HG03103 (cell line): ENCODE measurements around the gene UBL4B.
"Not testable (repeated sequence)": the region's sequence is repeated elsewhere in the genome, so short reads cannot be mapped to it uniquely, and the experiment has no call there.

Experiments
- ATAC-seq: cut with Tn5 transposase; IDR thresholded peaks from one replicate; pipeline ENCODE4 v1.9.1; 2021; ENCODE audit warnings: low read depth; ENCODE audit not compliant: unreplicated experiment

Gene UBL4B, protein sequence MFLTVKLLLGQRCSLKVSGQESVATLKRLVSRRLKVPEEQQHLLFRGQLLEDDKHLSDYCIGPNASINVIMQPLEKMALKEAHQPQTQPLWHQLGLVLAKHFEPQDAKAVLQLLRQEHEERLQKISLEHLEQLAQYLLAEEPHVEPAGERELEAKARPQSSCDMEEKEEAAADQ

DNA sequence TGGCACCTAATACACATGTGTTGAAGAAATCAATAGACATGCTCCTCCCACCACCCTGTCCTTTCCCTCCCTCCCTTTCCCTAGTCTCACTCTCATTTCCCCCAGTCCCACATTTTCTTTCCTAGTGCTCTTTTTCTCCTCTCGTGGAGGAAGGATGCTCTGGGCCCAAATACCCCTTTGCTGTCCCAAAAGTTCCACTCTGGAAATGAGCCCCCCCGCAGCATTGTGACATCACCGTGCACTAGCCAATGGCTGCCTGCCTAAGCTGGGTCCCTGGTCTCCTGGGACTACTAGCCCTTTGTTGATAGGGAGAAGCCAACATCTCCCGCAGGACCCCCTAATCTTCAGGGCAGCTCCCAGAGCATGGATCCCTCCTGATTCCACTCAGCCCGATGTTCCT is at the start of gene UBL4B:
UBL4B (plus strand) TSS at position 301 of the 400 bp plus-strand sequence; CDS start at position 393, 92 bp downstream.
- no peak for ATAC-seq

DNA sequence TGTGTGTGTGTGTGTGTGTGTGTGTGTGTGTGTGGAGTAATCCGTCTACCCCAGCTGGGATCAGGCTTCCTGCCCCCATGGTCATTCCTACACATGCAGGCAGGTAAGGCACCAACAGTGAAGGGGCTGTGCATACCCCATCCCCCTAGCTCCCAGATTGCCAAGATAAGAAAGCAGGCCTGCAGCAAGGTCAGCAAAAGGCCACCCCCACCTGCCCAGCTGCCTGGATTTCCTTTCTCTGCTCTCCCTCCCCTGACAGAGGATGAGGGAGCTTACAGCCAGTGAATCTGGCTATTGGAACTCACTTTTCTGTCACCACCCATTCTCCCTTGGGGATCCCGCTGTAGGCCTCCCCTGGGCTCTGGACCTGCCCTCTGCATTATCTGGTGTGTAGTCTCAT is 49.6 kb upstream of the UBL4B start:
- ATAC-seq, result no peak

DNA sequence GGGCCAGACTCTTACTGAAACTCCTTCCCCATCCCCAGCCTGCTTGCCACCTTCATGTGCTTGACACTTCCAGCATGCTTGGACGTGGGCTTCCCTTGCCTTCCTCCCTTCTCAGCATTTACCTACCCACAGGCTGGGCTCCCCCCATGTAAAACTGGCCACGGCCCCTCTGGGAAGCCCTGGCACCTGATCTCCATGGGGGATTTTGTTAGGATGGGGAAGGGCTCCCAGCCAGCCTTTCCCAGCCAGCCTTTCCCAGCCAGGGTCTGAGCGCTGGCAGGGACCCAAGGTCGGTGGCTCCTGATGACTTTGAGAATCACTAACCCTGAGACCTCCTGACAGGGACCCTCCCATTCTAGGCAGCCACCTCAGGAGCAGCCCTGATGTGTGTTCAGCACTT is 48.5 kb upstream of the UBL4B start:
- ATAC-seq, result no peak

DNA sequence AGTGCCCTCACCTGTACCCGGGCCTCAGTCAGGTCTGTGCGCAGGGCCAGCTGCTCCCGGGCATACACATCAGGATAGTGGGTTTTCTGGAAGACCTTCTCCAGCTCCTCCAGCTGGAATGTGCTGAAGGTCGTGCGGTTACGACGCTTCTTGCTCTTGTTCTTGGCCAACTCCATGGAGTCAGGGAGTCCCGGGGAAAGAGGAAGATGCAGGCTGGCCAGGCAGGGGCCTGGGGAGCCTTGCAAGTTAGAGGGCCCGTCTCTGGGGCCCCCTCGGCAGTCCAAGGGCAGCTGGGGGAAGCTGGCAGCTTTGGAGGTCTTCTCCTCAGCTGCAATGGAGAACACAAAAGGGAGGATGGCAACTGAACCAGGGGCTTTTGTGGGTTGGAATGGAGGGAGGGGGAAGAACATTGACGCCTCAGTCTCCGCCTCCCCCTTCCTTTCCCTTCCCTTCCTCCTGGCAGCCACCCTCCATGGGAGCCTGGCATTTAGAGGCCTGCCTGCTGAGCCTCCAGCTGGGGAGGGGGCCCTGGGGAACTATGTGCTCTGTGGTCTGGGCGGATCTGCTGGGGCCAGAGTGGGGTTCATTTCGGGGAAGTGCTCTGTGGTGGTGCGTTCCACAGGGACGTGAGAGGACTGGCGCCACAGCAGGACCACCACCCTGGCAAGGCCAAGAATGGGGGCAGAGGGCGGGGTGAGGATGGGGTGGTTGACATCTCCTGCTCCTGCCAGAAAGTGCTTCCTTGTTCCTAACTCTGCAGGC is 47.5 kb upstream of the UBL4B start:
- no peak for ATAC-seq

DNA sequence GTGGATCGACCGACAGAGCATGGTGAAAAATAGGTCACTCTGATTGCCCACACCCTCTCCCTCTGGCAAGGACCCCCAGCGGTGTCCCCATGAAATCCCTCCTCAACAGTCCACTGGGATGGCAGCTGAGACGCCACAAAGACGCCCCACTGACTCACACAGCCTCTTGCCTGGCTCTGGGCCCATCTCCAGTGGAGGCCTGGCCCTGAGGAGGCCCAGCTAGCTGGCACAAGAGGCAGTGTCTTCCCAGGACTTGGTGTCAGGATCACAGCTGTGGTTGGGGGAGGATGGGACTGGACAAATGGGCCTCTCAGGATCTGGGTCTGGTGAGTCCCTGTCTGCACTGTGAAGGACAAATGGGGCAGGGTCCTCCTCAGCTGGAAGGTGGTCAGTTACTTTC is 46.4 kb upstream of the UBL4B start:
- no peak for ATAC-seq

DNA sequence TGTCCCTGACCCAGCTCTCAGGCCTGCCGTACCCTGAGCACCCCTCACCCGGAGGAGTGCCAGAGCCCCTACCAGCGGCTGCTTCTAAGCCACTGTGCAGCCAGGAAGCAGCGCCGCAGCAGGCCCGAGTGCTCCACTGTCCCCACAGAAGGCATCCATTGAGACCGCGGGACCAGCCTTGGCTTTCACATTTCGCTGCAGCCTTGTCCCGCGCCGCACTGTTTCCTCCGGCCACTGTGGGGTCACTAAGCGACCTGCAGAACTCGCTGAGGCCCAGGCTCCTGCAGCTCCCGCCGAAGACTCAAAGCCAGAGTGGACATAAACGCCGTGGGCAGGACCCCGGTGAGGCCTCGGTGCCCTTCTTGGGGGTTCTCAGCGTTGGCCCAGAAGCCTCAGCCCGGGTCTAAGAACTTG is 44.8 kb upstream of the UBL4B start:
- no peak for ATAC-seq

DNA sequence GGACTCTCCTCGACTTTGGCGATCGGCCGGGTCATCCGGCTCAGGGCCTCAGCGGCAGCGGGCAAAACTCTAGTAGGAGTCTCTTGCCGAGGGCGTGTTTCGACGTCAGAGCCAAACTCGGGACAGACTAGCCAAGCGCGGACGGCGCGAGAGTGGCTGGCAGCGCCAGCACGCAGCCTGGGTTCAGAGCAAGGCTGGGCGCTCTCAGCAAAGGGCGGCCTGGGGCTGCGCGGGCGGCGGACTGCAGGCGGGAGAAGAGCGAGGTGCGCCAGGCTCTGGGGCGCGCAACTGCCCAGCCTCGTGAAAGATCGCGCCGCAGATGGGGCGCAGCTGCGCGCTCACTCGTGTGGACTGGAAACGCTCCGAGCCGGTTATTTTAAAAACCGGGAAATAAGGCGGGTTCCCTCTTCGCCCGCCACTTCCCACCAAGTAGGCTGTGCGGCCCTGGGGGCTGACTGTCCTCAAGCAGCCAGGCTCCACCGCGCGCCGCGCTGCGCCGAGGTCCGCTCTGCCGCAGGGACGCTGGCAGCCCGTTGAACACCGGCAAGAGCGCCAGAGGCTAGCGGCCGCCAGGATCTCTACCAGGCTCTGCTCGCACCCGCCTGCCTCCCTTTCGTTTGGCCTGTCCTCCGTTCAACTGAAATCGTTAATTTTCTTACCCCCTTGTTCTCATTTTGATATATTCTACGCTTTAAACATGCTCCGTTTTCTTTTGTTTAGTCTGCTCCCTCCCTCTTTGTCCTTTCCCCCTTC is 44.2 kb upstream of the UBL4B start:
- ATAC-seq, result no peak

DNA sequence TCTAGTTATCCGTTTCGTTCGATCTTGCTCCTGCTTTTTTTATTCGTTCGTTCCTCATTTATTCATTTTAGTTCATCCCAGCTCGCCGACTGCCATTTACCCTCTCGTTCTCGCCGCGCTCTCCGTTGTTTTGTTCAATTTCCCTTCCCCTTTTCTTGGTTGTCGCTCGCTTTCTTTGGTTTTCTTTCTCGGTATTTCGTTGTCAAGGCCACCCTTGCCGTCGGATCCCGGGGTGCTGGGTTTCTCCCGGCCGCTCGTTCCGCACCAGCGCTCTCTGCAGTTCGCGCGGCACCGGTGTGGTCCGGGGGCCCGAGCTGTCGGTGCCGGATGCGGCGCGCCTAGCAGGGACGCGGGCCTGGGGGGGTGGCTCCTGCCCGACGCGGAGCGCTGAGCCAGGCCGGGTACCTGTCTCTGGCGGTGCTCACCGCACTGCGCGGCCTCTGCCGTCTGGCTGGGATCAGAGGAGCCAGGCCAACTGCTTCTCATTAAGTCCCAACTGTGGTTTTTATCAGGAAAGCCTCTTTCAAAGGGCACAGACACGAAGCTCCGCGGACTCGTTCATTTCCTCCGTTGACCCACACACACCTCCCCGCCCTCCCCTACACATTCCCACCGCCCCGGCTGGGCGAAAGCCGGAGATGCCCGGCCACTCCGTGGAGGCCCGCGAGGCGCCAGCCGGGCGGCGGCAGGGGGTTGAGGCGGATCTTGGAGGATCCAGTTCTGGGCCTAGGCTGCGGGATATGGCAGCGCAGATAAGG is 43.4 kb upstream of the UBL4B start:
- ATAC-seq, result no peak

DNA sequence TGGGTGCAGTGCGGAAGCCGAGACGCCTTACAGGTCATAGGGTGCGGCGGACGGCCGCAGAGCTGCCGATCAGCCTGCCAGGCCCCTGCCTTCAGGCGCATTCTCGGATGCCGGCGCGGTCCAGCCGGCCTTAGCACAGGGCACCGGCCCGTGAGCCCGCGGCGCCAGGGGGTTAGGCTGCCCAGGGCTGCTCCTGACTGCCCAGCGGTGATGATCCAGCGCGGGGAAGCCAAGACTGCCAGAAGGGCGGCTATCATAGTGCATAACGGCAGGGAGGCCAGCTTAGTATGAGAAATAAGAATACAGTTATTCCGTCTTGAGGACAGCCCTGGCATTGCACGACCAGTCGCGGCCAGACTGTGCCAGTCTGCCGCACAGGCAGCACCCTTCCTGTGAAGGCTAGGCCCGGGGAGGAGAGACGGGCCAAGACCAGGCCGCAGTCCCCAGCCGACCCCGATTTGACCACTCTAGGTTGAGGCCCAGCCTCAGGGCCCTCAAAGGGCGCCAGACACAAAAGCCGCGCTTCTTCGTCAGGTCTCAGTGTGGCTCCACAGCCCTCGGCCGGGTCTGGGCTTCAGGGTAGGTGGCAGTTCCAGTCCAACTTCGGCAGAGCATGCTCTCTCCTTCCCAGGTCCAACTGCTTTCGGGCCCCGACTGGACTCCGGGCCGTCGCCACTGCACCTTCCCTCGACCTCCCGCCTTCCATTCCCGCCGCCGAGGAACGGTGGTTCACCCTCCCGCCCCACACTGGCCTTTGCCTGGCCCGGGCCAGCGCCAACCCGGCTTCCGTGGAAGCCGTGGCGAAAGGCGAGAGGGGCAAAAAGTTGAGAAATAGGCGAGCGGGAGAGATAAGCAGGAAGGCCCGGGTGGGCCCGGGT is 42.6 kb upstream of the UBL4B start:
- no peak for ATAC-seq

DNA sequence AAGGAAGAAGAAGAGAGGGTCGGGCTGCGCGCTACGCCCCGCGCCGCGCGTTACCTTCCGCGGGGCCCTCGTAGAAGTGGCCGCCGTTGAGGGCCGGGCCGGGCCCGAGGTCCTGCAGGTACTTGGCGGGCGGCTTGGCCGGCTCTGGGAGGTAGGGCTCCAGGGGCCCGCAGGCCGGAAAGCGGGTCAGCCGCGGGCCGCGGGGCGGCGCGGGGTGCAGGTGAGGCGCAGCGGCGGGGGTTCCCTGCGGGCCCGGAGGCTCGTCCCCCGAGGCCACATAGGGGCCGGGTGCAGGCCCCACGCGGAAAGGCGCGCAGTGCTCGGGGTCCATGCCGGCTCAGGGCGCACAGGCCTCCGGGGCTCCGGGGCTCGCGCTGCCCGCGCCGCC is 42.0 kb upstream of the UBL4B start:
- ATAC-seq, result no peak

DNA sequence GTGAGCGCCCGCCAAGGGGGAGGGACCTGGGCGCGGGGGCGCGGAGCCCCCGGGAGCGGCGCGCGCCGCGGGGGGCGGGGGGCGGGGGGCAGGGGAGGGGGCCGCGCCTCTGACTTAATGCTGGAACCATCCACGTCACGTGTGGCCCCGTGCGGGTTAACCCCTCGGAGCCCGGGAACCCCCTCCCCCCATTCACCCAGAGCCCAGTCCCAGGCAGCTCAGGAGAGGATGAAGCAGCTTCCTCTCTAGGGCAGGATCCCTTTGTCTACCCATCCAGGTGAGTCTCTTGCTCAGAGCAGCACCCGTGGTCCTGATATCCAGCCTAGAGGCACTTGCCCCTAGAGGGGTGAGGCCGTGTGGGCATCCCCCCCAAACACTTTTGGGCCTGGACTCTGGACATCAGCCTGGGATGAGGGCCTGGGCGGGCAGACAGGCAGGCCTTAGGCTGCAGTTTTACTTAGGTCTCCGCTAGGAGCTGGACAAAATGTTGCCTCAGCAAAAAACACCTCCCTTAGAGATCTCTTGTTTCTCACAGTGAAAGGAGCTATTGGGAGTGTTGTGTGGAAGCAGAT is 41.5 kb upstream of the UBL4B start, which contains the start of gene ALX3:
ALX3 (minus strand) TSS at position 2 of the 572 bp plus-strand sequence. CDS start 60 bp downstream, outside the sequence.
- no peak for ATAC-seq

DNA sequence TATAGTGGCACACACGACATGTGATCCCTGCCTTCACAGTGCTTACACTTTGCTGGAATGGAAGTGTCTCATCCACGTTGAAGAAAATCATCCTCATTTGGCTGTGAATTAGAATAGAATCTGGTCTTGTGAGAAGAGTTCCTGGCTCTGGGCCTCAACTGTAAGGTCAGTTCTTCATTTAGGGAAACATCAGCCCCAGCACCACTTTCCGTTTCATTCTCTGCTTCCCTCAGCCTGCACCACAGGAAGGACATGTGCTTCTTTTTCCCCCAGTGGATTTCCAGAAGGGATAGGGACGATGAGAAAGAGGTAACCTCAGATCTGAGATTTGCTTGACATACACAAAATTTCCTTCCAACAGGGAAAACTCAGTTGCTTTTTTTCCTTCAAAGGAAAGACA is 38.1 kb upstream of the UBL4B start:
- ATAC-seq, result no peak

DNA sequence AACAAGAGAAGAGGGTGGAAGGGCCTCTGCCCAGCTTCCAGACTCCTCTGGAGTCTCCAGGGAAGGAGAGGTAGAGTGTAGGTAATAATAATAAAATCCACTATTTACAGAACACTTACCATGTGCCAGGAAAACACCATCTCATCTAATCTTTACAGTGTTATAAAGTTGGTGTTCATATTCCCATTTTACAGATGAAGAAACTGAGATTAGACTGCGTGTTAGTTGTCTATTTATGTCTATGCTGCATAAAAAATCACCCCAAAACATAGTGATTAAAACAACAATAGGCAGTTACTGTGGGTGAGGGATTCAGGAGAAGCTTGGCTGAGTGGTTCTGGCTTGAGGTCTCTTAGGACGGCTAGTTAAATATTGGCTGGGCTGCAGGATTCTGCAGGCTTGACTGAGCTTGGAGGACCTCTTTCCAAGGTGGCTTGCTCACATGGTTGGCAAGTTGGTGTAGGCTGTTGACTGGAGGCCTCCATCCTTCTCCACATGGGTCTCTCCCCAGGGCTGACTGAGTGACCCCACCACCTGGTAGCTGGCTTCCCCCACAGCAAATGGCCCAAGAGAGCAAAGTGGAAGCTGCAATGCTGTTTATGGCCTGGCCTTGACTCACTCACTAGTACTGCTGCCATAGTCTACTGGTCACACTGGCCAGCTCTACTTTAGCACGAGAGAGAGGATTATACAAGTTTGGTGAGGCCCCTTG is 35.3 kb upstream of the UBL4B start:
- no peak for ATAC-seq

DNA sequence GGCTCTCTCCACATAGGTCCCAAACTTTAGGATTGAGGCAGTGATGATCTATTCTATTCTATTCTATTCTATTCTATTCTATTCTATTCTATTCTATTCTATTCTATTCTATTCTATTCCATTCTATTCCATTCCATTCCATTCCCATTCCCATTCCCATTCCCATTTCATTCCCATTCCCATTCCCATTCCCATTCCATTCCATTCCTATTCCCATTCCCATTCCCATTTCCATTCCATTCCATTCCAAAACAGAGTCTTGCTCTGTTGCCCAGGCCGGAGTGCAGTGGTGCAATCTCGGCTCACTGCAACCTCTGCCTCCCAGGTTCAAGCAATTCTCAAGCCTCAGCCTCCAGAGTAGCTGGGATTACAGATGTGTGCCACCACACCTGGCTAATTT is 32.2 kb upstream of the UBL4B start:
- not testable (repeated sequence) for ATAC-seq

DNA sequence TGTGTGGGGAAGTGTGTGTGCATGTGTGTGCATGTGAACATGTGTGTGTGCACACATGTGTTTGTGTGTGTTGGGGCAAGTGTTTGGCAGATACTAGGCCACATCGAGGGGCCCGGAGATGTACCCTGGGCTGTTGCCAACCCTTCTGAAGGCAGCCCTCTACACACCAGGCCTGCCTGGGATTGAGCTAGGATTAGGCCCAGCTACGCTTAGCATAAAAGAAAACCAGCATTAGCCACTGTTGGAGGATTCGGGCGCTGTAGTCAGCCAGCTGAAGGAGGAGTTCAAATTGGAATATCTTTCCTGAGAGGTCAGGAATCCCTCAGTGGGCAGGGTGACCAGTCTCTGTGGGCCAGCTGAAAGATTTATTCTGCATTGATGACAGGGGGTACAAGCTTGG is 31.2 kb upstream of the UBL4B start:
- no peak for ATAC-seq

DNA sequence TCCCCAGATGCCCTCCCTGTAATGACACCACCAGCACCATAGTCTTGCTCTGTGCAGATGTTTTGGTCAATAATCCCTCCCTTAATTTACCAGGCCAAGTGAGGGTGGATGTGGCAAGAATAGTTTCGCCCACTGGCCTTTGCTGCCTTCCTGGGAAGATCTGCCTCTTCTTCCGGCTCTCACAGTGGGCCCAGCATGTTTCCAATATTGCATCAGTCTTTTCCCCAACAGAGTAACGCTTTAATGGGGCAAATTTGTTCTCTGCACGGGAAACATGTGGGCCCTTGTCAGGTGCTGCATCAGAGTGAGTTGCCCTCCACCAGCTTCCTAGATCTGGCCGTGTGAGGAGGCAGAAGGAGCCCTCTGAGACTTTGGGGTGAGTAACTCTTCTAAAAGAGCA is 29.8 kb upstream of the UBL4B start:
- ATAC-seq, result no peak

DNA sequence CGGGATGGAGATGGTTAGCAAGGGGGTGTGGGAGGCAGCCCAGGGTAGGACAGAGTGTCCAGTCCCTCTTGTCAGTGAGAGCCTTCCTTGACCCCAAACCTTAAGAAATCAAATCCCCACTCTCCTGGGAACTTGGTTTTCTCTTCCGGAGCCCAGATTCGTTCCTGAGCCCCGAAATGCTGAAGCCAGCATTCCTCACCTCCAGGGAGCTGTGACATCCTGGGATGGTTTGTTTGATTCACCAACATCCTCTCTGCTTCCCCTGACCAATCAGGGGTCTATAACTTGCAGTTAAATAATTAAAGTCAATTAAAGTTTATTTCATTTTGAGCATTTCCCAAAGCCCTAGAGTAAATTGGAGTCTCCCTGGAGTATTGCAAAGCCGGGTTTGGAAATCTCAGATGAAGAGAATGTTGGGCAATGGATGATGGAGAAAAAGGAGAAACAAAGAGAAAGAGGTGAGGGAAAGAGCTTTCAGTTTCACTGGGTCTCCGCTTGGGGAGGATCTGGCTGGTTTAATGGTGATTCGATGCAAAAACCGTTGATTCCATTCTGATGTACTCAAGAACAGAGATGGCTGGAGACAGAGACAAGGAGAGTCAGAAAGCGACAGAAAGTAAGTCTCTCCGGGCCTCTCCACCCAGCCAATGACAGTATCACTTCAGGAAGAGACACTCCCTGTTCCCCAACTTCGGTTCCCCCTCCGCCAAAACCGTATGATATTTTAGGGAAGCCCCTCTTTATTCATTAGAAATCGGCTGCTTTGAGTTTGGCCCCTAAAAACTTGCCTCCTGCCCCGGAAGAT is 29.0 kb upstream of the UBL4B start:
- ATAC-seq, result no peak

DNA sequence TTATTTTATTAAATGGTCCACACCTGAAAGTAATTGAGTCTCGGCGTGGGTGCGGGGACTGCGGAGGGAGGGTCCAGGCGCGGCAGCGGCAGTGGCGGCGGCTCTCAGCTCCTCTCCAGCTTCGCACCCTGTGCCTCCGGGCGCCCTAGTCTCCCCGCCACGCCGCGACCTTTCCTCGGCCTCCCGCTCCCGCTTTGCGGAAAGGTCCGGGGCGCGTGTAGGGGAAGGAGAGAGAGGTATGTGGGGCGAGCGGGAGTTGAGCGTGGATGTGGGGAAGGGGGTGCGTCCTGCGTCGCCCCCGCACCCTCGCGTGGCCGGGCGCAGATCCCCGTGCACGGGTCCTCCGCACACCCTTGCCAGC is 28.4 kb upstream of the UBL4B start:
- no peak for ATAC-seq
